Sigmoid colon (tissue), 7 donors: Measurements from ENCODE around the gene CARMIL3. TPM values are rescaled to one million over a fixed set of nuclear protein-coding genes. Genes with fewer than 3 reads are reported as not detected.

Experiments
- DNase-seq: peaks from one replicate; pipeline ENCODE4 v3.0.0-alpha.2; 2019
- H3K27ac ChIP-seq, 4 donors: fragments of 200-600 bp; sonication (generic); one replicate each; pipeline ENCODE4 v1.5.1; 2016 to 2019; ENCODE audit warnings: mild to moderate bottlenecking in 1 of 4
- H3K27me3 ChIP-seq, 3 donors: fragments of 200-600 bp; sonication (generic); one replicate each; pipeline ENCODE4 v1.5.1; 2019; ENCODE audit warnings: mild to moderate bottlenecking in 1 of 3
- H3K36me3 ChIP-seq, 4 donors: fragments of 200-600 bp; sonication (generic); one replicate each; pipeline ENCODE4 v1.5.1; 2016 to 2019
- H3K4me1 ChIP-seq, 4 donors: fragments of 200-600 bp; sonication (generic); one replicate each; pipeline ENCODE4 v1.5.1; 2017 to 2019
- H3K4me3 ChIP-seq, 4 donors: fragments of 200-600 bp; sonication (generic); one replicate each; pipeline ENCODE4 v1.5.1; 2017 to 2019; ENCODE audit warnings: mild to moderate bottlenecking in 2 of 4, moderate library complexity in 1 of 4
- H3K9me3 ChIP-seq, 4 donors: fragments of 200-600 bp in 3 of 4; sonication (generic) in 3 of 4; one replicate each; pipeline versions ENCODE4 v1.5.1 to v1.6.1; 2013 to 2019
- EP300 ChIP-seq, 4 donors: sonication (generic); formaldehyde crosslinking; IDR thresholded peaks; one replicate each; pipeline ENCODE4 v1.6.1; 2017; ENCODE audit warnings: antibody characterized with exemption in 4 of 4
- POLR2A ChIP-seq, 2 donors: fragments of 450-650 bp; IDR thresholded peaks; one replicate each; pipeline ENCODE4 v1.6.1; 2016; ENCODE audit warnings: antibody characterized with exemption in 2 of 2, mild to moderate bottlenecking in 2 of 2, moderate library complexity in 2 of 2
- POLR2AphosphoS5 ChIP-seq, 4 donors: sonication (generic); formaldehyde crosslinking; IDR thresholded peaks; one replicate each; pipeline ENCODE4 v1.6.1; 2017; ENCODE audit warnings: antibody characterized with exemption in 4 of 4
- WGBS, 2 donors: extraction: QIAGEN DNeasy Blood & Tissue Kit; methylation state at CpG; one replicate each; pipeline ENCODE4 v1.1.7; 2013; 5-methylcytosine and 5-hydroxymethylcytosine counted together
- intact Hi-C: fragments of 100-400 bp; cut with DNase I; formaldehyde crosslinking; loops from one replicate; pipeline ENCODE4 v1.15.1; 2023
- polyA plus RNA-seq, 3 donors: library from polyadenylated mRNA; stranded (reverse); fragments of 200-250 nt; gene quantifications; one replicate each; pipeline ENCODE4 v1.2.3, GENCODE V29; 2013
- total RNA-seq, 4 donors: library from RNA; depleted of rRNA; stranded (reverse); fragments of >200 nt; gene quantifications; one replicate each; pipeline ENCODE4 v1.1.0, GENCODE V29; 2016
- TF ChIP-seq, protein P1 (sequence below), 4 experiments: fragments of 450-650 bp in 3 of 4; fragments of 200-600 bp in 1 of 4; IDR thresholded peaks; one replicate each; pipeline ENCODE4 v1.5.1; 2016 to 2019; ENCODE audit warnings: antibody characterized with exemption in 4 of 4, mild to moderate bottlenecking in 3 of 4, moderate library complexity in 2 of 4
- donor health status: healthy with polysubstance abuse.
- donor health status: Bipolar disorder and iron deficiency.
- donor health status: healthy.

CARMIL3 gene
- total and polyA plus RNA-seq, 7 donors: under 0.01 to 3.3 (median 0.23) TPM

DNA sequence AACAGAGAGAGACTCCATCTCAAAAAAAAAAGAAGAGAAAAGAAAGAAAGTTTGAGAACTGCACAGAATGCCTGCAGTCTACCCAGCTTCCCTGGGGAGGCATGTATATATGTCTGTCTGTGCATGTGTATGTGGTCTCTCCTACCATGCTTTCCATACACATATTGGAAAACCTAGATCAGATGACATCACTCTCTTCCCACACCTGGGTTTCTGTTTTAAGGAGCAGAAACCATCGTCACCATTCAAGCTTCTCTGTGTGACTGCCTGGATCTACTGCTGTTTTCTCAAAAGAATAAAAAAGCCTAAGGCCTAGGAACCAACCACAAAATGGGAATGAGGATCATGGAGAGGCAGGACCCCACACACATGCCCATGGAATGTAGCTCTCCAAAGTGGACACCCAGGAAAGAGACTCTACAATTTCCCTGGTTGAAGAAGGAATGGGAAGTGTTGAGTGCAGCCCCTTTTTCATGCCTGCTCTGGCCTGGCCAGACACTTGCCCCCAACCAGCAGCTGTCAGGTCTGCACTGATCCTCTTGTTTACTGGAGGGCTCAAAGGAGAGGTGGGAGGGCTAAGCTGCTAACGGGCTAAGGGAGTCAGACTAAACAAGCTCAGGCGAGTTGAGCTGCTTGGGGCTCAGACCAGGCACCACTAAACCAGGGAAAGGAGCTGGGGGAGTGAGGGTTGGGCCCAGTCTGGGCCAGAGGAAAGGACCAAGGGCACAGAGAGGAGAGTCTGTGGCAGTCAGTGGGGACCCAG, 34.6 kb downstream of the CARMIL3 start:
- no peaks in the 10 kb centered on the region for H3K36me3 ChIP-seq
- DNase-seq: no peak
- no peak overlapping the region for H3K4me3 ChIP-seq
- no peaks in the 10 kb centered on the region for H3K9me3 ChIP-seq
- H3K4me1 ChIP-seq: peaks cover 0 to 5% (median 2%) of the 10 kb centered on the region in 4 donors
- H3K27ac ChIP-seq: no peak overlapping the region
- 82 to 87% methylated on average over 3 of the region's 3 CpGs for WGBS, 2 donors
- TF ChIP-seq, protein P1, sequence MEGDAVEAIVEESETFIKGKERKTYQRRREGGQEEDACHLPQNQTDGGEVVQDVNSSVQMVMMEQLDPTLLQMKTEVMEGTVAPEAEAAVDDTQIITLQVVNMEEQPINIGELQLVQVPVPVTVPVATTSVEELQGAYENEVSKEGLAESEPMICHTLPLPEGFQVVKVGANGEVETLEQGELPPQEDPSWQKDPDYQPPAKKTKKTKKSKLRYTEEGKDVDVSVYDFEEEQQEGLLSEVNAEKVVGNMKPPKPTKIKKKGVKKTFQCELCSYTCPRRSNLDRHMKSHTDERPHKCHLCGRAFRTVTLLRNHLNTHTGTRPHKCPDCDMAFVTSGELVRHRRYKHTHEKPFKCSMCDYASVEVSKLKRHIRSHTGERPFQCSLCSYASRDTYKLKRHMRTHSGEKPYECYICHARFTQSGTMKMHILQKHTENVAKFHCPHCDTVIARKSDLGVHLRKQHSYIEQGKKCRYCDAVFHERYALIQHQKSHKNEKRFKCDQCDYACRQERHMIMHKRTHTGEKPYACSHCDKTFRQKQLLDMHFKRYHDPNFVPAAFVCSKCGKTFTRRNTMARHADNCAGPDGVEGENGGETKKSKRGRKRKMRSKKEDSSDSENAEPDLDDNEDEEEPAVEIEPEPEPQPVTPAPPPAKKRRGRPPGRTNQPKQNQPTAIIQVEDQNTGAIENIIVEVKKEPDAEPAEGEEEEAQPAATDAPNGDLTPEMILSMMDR (IDR thresholded peaks at IDR 0.05): no peak
- no peak for TF ChIP-seq EP300 (IDR thresholded peaks at IDR 0.05)
- no peak for TF ChIP-seq POLR2AphosphoS5 (IDR thresholded peaks at IDR 0.05)
- no peak for TF ChIP-seq POLR2A (IDR thresholded peaks at IDR 0.05)
- intact Hi-C loops: no loop called here
- no peaks in the 10 kb centered on the region for H3K27me3 ChIP-seq

DNA sequence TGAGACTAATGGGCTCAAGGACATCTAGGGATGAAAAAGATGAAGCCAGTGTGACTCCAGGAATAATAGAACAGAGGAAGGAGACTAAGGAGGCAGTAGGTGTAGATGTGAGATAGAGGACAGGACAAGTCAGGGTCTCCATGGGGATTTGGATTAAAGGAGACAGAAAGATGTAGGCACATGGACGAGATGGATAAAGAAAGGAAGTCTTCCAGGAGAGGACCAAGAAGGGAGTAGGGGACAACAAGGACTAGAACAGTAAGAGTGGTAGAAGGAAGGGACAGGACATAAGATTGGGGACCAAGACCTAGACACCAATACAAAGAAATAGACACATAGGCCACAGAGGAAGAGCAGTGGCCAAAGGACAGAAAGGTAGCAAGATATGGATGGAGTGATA, 35.2 kb downstream of the CARMIL3 start:
- no peak overlapping the region for H3K4me3 ChIP-seq
- TF ChIP-seq POLR2A (IDR thresholded peaks at IDR 0.05) (no peak), EP300 (IDR thresholded peaks at IDR 0.05) (no peak), POLR2AphosphoS5 (IDR thresholded peaks at IDR 0.05) (no peak)
- TF ChIP-seq, protein P1 (IDR thresholded peaks at IDR 0.05): no peak
- no peaks in the 10 kb centered on the region for H3K4me1 ChIP-seq
- no peaks in the 10 kb centered on the region for H3K9me3 ChIP-seq
- no peaks in the 10 kb centered on the region for H3K27me3 ChIP-seq
- DNase-seq: no peak
- H3K27ac ChIP-seq: no peak overlapping the region
- intact Hi-C loops: no loop called here
- WGBS, 2 donors: 81 to 88% methylated on average over 1 of the region's 1 CpG
- H3K36me3 ChIP-seq: no peaks in the 10 kb centered on the region

DNA sequence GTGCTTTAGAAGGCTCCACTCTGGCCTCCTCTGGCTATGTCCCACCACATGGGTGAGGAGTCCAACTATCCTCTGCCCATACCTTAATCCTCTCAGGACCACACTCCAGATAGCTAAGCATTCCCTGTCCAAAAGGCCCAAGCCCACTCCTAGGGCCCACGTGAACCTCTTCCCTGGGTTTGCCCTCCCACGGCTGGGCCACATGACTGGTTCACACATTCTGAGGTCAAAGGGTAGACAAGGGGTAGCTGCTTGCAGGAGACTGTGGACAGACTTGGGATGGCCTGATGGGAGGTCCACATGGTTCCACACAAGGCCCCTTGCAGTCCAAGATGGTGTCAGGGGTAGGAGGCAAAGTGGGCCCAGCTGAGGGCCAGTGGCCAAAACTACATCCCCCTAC, 36.3 kb downstream of the CARMIL3 start:
- H3K4me1 ChIP-seq: peaks cover 0 to under 1% (median 0%) of the 10 kb centered on the region in 4 donors
- DNase-seq: no peak
- H3K4me3 ChIP-seq: no peak overlapping the region
- H3K36me3 ChIP-seq: no peaks in the 10 kb centered on the region
- 85 to 89% methylated on average over 2 of the region's 2 CpGs for WGBS, 2 donors
- no peaks in the 10 kb centered on the region for H3K27me3 ChIP-seq
- no peak overlapping the region for H3K27ac ChIP-seq
- H3K9me3 ChIP-seq: no peaks in the 10 kb centered on the region
- intact Hi-C loops: no loop called here
- TF ChIP-seq EP300 (IDR thresholded peaks at IDR 0.05) (no peak), POLR2A (IDR thresholded peaks at IDR 0.05) (no peak)
- TF ChIP-seq, protein P1 (IDR thresholded peaks at IDR 0.05): no peak

DNA sequence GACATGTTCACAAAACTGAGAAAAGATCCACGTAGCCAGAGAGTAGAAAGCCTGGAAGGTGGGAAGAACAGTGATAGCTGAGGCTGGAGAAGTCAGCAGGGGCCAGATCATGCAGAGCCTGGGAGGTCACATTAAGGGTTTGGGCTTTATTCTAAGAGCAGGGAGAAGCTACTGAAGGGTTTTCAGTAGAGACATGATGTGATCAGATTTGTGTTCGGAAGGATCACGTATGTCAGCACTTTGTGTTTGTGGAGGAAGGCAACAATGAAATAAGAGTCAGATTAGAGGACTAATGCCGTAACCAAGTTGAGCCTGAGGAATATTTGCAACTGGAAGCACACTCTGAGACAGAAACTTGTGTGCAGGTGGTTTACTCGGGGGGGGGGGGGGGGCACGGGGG, 38.1 kb downstream of the CARMIL3 start:
- no peak overlapping the region for H3K4me3 ChIP-seq
- TF ChIP-seq POLR2A (IDR thresholded peaks at IDR 0.05) (no peak), POLR2AphosphoS5 (IDR thresholded peaks at IDR 0.05) (no peak), EP300 (IDR thresholded peaks at IDR 0.05) (no peak)
- TF ChIP-seq, protein P1 (IDR thresholded peaks at IDR 0.05): no peak
- H3K4me1 ChIP-seq: peaks cover 0 to 12% (median 6%) of the 10 kb centered on the region in 4 donors
- H3K36me3 ChIP-seq: no peaks in the 10 kb centered on the region
- no peak overlapping the region for H3K27ac ChIP-seq
- 84 to 88% methylated on average over 6 of the region's 6 CpGs for WGBS, 2 donors
- no peaks in the 10 kb centered on the region for H3K9me3 ChIP-seq
- no peak for DNase-seq
- intact Hi-C loops: loop anchor here (1.0 to 10.0 kb wide), 4 partner anchors 32 to 455 kb away; partner anchors contain the start of genes DHRS2 and DHRS4L2
- H3K27me3 ChIP-seq: no peaks in the 10 kb centered on the region
